GM12874 (cell line): ENCODE data around the gene RFC1.

Source experiments
- CTCF ChIP-seq: IDR thresholded peaks from 2 replicates; pipeline ENCODE4 v1.5.1; 2011; ENCODE audit warnings: low read depth, mild to moderate bottlenecking, control low read depth, low read length, moderate library complexity; ENCODE audit not compliant: insufficient read depth

Gene RFC1

GRCh38 chr4:39286263-39286662 lies 79.9 kb downstream of the RFC1 start:
- TF ChIP-seq CTCF, result no peak

- no peak for TF ChIP-seq CTCF
These were observed 80.3 kb downstream of the RFC1 start for GRCh38 chr4:39285853-39286252.

GRCh38 chr4:39285111-39285795 lies 80.9 kb downstream of the RFC1 start:
- no peak for TF ChIP-seq CTCF

- TF ChIP-seq CTCF, result no peak
These were observed 85.4 kb downstream of the RFC1 start for GRCh38 chr4:39280770-39281169.

GRCh38 chr4:39279416-39279815 lies 86.7 kb downstream of the RFC1 start:
- no peak for TF ChIP-seq CTCF

- TF ChIP-seq CTCF, result no peak
These were observed 87.7 kb downstream of the RFC1 start for GRCh38 chr4:39278476-39278875.

GRCh38 chr4:39274503-39274902 lies 91.7 kb downstream of the RFC1 start:
- TF ChIP-seq CTCF, result no peak

GRCh38 chr4:39263895-39264294 lies 102.3 kb downstream of the RFC1 start:
- TF ChIP-seq CTCF, result no peak
